PFSK-1 (cell line): ENCODE data around the gene LRRC2.

Source experiments
- FOXP2 ChIP-seq: optimal IDR thresholded peaks from 2 replicates; pipeline ENCODE3; 2011; ENCODE audit warnings: borderline replicate concordance, control low read depth, inconsistent platforms; ENCODE audit not compliant: insufficient read depth; ENCODE audit errors: extremely low read length, extremely low read depth
- POLR2AphosphoS5 ChIP-seq: IDR thresholded peaks from 2 replicates; pipeline ENCODE4 v1.6.1; 2012; ENCODE audit warnings: low read depth, mild to moderate bottlenecking, control low read depth, low read length, moderate library complexity
- REST ChIP-seq, 2 experiments: IDR thresholded peaks; 2 replicates each; pipeline versions ENCODE4 v1.6.1 to v1.8.0; 2011 to 2012; ENCODE audit warnings: low read depth in 2 of 2, low read length in 2 of 2, control low read depth in 1 of 2, inconsistent platforms in 1 of 2, mild to moderate bottlenecking in 1 of 2, moderate library complexity in 1 of 2; ENCODE audit not compliant: insufficient read depth in 1 of 2
- SIN3A ChIP-seq: IDR thresholded peaks from 2 replicates; pipeline ENCODE4 v1.6.1; 2012; ENCODE audit warnings: mild to moderate bottlenecking, low read length, moderate library complexity, borderline replicate concordance; ENCODE audit not compliant: insufficient read depth
- TAF1 ChIP-seq: IDR thresholded peaks from 2 replicates; pipeline ENCODE4 v1.6.1; 2012; ENCODE audit warnings: low read length, control low read depth, borderline replicate concordance; ENCODE audit not compliant: insufficient read depth

Gene LRRC2

GRCh38 chr3:46468753-46469600 lies 97.1 kb downstream of the LRRC2 start:
- TF ChIP-seq SIN3A (no peak), POLR2AphosphoS5 (no peak), TAF1 (no peak), FOXP2 (no peak), REST (IDR thresholded peaks at IDR 0.05; ENCODE audit: insufficient read depth in 1 of 2, low read depth in 2 of 2, low read length in 2 of 2) (no peak)

DNA sequence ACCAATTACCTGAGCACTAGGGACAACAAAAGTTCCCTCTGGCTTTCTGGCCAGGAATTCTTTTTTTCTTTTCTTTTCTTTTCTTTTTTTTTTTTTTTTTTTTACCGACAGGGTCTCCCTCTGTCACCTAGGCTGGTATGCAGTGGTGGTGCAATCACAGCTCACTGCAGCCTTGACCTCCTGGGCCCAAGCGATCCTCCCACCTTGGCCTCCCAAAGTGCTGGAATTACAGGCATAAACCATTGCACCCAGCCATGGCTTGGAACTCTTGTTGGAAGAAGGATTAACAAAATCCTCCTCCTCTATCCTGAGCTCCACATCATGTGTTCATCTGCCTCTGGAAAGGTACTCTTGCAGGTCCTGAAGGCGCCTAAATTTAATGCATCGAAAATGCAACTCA lies 98.5 kb downstream of the LRRC2 start:
- TF ChIP-seq FOXP2, result no peak
- TF ChIP-seq TAF1, result no peak
- TF ChIP-seq POLR2AphosphoS5, result no peak
- TF ChIP-seq SIN3A, result no peak
- no peak for TF ChIP-seq REST (IDR thresholded peaks at IDR 0.05; ENCODE audit: insufficient read depth in 1 of 2, low read depth in 2 of 2, low read length in 2 of 2)

- TF ChIP-seq POLR2AphosphoS5, result no peak
- TF ChIP-seq REST (IDR thresholded peaks at IDR 0.05; ENCODE audit: insufficient read depth in 1 of 2, low read depth in 2 of 2, low read length in 2 of 2), result no peak
- TF ChIP-seq TAF1, result no peak
- no peak for TF ChIP-seq FOXP2
- TF ChIP-seq SIN3A, result no peak
Observed at GRCh38 chr3:46466871-46467403, 99.2 kb downstream of the LRRC2 start.

DNA sequence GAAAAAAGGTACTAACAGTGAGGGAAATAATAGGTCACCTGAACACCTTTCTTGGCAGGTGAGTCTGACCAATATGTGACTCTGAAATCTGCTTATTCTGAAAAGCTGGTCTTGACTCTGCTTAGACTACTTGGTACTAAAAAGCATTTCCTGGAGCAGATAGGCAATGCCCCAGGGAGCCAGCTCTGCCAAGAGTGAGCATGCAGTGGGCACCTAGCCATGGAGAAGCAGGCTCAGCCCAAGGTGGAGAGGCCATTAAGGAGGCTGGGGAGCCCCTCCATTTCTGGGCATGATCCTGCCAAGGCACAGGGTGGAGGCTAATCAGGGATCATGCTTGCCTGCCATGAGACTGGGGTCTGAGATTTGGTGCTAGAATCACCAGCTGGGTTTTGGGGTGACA lies 99.8 kb downstream of the LRRC2 start:
- no peak for TF ChIP-seq POLR2AphosphoS5
- no peak for TF ChIP-seq SIN3A
- no peak for TF ChIP-seq FOXP2
- no peak for TF ChIP-seq TAF1
- no peak for TF ChIP-seq REST (IDR thresholded peaks at IDR 0.05; ENCODE audit: insufficient read depth in 1 of 2, low read depth in 2 of 2, low read length in 2 of 2)
